OCI-LY3 (cell line): ENCODE data around the gene ZNF518B.

Experiments
- H2AFZ ChIP-seq: fragments of 200-600, 300-600 bp; shearing (Covaris generic); 2 replicates; pipeline ENCODE4 v1.6.0; 2014; ENCODE audit warnings: antibody characterized with exemption, low read depth, low read length
- H3K27ac ChIP-seq: fragments of 200-600, 300-600 bp; sonication (generic); 2 replicates; pipeline ENCODE4 v1.5.1; 2014; ENCODE audit warnings: mild to moderate bottlenecking, low read length, moderate library complexity, mixed read lengths
- H3K27me3 ChIP-seq: fragments of 200-600, 300-600 bp; sonication (generic); 2 replicates; pipeline ENCODE4 v1.6.1; 2014; ENCODE audit warnings: low read depth, low read length, mixed read lengths
- H3K36me3 ChIP-seq: fragments of 200-600, 300-600 bp; sonication (generic); replicated peaks from 2 replicates; pipeline ENCODE3; 2014; ENCODE audit warnings: low read depth, low read length, mixed read lengths
- H3K4me1 ChIP-seq: fragments of 300-600, 200-600 bp; sonication (generic); 2 replicates; pipeline ENCODE4 v1.6.1; 2014; ENCODE audit warnings: low read length, mixed read lengths
- H3K4me2 ChIP-seq: fragments of 200-600, 300-600 bp; sonication (generic); 2 replicates; pipeline ENCODE4 v1.6.1; 2014; ENCODE audit warnings: low read length, mixed read lengths
- H3K4me3 ChIP-seq: fragments of 300-600, 200-600 bp; sonication (generic); 2 replicates; pipeline ENCODE4 v1.5.1; 2014; ENCODE audit warnings: antibody characterized with exemption, mild to moderate bottlenecking, low read length, moderate library complexity
- H3K79me2 ChIP-seq: fragments of 300-600, 200-600 bp; shearing (Covaris generic); 2 replicates; pipeline ENCODE4 v1.6.1; 2014; ENCODE audit warnings: mild to moderate bottlenecking, low read length, mixed read lengths
- H3K9ac ChIP-seq: fragments of 300-600, 200-600 bp; shearing (Covaris generic); 2 replicates; pipeline ENCODE4 v1.6.0; 2014; ENCODE audit warnings: mild to moderate bottlenecking, low read length, moderate library complexity
- H3K9me3 ChIP-seq: fragments of 200-600, 300-600 bp; shearing (Covaris generic); 2 replicates; pipeline ENCODE4 v1.6.1; 2014; ENCODE audit warnings: low read length, mixed read lengths; ENCODE audit not compliant: insufficient read depth
- H4K20me1 ChIP-seq: fragments of 200-600, 300-600 bp; sonication (generic); 2 replicates; pipeline ENCODE4 v1.6.1; 2016; ENCODE audit warnings: low read length, mixed read lengths; ENCODE audit not compliant: insufficient read depth
- CTCF ChIP-seq: fragments of 200-600, 300-600 bp; sonication (generic); IDR thresholded peaks from 2 replicates; pipeline ENCODE4 v1.5.1; 2014; ENCODE audit warnings: antibody characterized with exemption, low read length, low read depth
- EZH2phosphoT487 ChIP-seq: fragments of 200-600 bp; shearing (Covaris generic); IDR thresholded peaks from 2 replicates; pipeline ENCODE4 v1.6.1; 2018; ENCODE audit warnings: antibody characterized with exemption, mixed run types, low read depth

The ZNF518B gene, protein sequence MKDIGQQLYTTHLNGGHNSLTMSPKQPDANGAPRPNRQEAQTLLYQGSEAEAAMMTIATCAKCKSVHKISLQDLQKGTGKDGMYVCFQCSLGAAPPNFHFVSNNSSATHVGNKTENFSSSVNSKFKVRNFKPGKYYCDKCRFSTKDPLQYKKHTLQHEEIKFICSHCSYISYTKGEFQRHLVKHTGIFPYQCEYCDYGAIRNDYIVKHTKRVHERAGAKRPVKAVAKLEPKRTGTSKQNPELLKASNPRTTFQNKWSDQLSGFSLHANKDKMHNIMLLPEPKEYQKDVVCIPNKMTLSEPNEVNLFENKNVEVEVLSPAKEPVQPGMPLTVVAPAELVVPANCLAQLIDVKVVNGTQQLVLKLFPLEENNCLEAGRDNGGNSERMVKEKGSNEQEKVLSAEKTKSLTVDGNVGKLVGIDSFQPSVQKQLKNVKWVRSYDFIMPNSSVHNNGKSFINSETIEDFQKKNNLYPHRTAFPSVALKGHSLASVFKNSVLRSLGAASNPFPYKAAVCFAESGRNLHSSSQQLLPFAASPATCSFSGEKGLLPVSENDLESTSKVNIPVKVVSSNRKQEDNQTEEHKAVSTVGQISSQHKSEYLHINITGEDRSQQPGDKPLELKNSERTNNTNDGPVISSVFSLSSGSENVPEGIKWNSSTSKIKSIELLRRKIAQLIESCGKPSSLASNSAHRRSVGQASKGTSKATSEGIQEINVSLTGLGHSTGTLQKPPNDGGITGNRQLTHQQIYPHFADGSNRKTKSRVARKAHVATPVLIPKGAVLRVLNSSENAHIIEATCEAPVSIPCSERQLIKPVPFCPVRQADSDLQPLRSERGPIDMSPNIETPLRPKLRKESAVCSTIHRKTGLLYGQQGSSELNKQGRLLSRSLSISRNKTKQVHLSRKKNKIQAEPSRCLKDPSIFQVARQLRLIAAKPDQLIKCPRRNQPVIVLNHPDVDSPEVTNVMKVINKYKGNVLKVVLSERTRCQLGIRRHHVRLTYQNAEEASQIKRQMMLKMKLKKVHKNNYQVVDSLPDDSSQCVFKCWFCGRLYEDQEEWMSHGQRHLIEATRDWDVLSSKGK

DNA sequence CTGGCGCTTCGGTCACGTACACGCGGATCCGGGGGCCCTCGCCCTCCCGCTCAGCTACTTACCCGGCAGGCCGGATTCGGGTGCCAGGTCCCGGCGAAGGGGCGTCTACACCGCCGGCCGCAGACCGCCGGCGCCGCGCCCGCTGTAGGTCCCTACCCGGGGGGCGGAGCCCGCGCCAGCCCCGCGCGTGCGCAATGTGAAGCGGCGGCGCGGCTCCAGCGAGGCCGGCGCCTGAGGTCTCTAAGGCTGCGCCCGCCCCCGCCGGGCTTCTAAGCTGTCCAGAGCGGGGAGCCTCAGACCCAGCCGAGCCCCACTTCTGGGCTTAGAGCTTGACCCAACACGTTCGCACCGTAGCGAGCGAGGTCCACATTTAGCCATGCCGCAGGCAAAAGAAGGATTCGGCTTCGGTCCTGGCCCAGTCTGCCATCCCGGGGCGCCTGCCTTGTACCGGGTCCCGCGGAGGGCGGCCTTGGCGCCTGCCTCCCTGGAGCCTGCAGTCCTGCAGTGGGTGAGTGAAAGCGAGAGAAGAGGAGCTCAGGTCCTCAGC lies at the start of gene ZNF518B:
TSS of gene ZNF518B (minus strand) at position 172 of the 547 bp plus-strand sequence. CDS start 11,098 bp downstream, outside the sequence.
- no peaks in the 10 kb centered on the region for H3K79me2 ChIP-seq
- TF ChIP-seq CTCF (no peak), EZH2phosphoT487 (no peak)
- no peak within 1 kb of the TSS for H3K27ac ChIP-seq
- H3K4me1 ChIP-seq = peaks cover 4% of the 10 kb centered on the region
- H4K20me1 ChIP-seq = no peaks in the 10 kb centered on the region
- no peaks in the 10 kb centered on the region for H3K36me3 ChIP-seq
- H3K9ac ChIP-seq = no peak within 1 kb of the TSS
- H3K27me3 ChIP-seq = no peaks in the 10 kb centered on the region
- H3K4me3 ChIP-seq = no peak within 1 kb of the TSS
- no peak within 1 kb of the TSS for H3K4me2 ChIP-seq
- no peak within 1 kb of the TSS for H2AFZ ChIP-seq
- H3K9me3 ChIP-seq = no peaks in the 10 kb centered on the region

GRCh38 chr4:10506077-10506476 lies 48.9 kb upstream of the ZNF518B start:
- H3K4me3 ChIP-seq = no peak overlapping the region
- peaks cover 7% of the 10 kb centered on the region for H3K9me3 ChIP-seq
- TF ChIP-seq EZH2phosphoT487 = no peak
- TF ChIP-seq CTCF = no peak
- H4K20me1 ChIP-seq = no peaks in the 10 kb centered on the region
- H3K4me2 ChIP-seq = no peak overlapping the region
- H3K9ac ChIP-seq = no peak overlapping the region
- no peaks in the 10 kb centered on the region for H3K4me1 ChIP-seq
- H3K27ac ChIP-seq = no peak overlapping the region
- H3K36me3 ChIP-seq = no peaks in the 10 kb centered on the region
- no peaks in the 10 kb centered on the region for H3K27me3 ChIP-seq
- no peaks in the 10 kb centered on the region for H3K79me2 ChIP-seq
- H2AFZ ChIP-seq = no peak overlapping the region

- no peaks in the 10 kb centered on the region; the same call in 1 of the 2 replicates for H3K27me3 ChIP-seq
- no peak overlapping the region for H2AFZ ChIP-seq
- no peaks in the 10 kb centered on the region for H3K36me3 ChIP-seq
- H3K4me3 ChIP-seq = no peak overlapping the region
- H3K9me3 ChIP-seq = peaks cover 7% of the 10 kb centered on the region
- TF ChIP-seq EZH2phosphoT487 = no peak
- no peak for TF ChIP-seq CTCF
- H3K9ac ChIP-seq = no peak overlapping the region
- no peak overlapping the region for H3K27ac ChIP-seq
- H3K4me1 ChIP-seq = no peaks in the 10 kb centered on the region
- no peaks in the 10 kb centered on the region for H3K79me2 ChIP-seq
- no peak overlapping the region for H3K4me2 ChIP-seq
- H4K20me1 ChIP-seq = no peaks in the 10 kb centered on the region
Observed at GRCh38 chr4:10504570-10505179, 47.4 kb upstream of the ZNF518B start.
